ENCODE data around the gene TGFBR3L. TPM values are rescaled to one million over a fixed set of nuclear protein-coding genes. Genes with fewer than 3 reads are reported as not detected.
A peak's percentile ranks its signal among the peaks of the same experiment; 100 is the strongest.

Gene TGFBR3L
- total and polyA plus RNA-seq, 2 of the 13 experiments (the other 11 are each of a cell fraction or from before 2014, with no cell fraction given) = 0.20 to 1.0 TPM

GRCh38 chr19:7888145-7888825 is 26.3 kb upstream of the TGFBR3L start, which contains the start of gene LRRC8E (continued):
- TF ChIP-seq STAG1 (CRISPR knock-in tag; IDR thresholded peaks at IDR 0.05) (no peak), SRY (CRISPR knock-in tag; IDR thresholded peaks at IDR 0.05) (peak; percentile 66; the same call in 1 of the 2 replicates), ZNF547 (CRISPR knock-in tag; IDR thresholded peaks at IDR 0.05) (0 out of 2 replicates have a peak, but pooled peaks have one; percentile 55), CBX1 (IDR thresholded peaks at IDR 0.05; ENCODE audit: low read depth) (no peak), MIER3 (CRISPR knock-in tag; IDR thresholded peaks at IDR 0.05; ENCODE audit: borderline replicate concordance) (no peak; the same call in 1 of the 2 replicates), ZNF329 (CRISPR knock-in tag; IDR thresholded peaks at IDR 0.05; ENCODE audit: low read depth) (no peak), RELA (CRISPR knock-in tag; IDR thresholded peaks at IDR 0.05) (no peak), ELK4 (CRISPR knock-in tag; IDR thresholded peaks at IDR 0.05; ENCODE audit: borderline replicate concordance) (no peak), RBM39 (IDR thresholded peaks at IDR 0.05; ENCODE audit: low read depth, low read length, poor library complexity, severe bottlenecking) (no peak), ETV6 (CRISPR knock-in tag; conservative IDR thresholded peaks at IDR 0.05) (0 out of 2 replicates have a peak, but pooled peaks have one; percentile 26), HNRNPK (IDR thresholded peaks at IDR 0.05; ENCODE audit: low read depth, low read length, poor library complexity, severe bottlenecking) (no peak), TAF1 (CRISPR knock-in tag; IDR thresholded peaks at IDR 0.05) (peak; percentile 60; the same call in 1 of the 2 replicates), HOXA9 (CRISPR knock-in tag; IDR thresholded peaks at IDR 0.05; ENCODE audit: borderline replicate concordance) (no peak), ZNF225 (CRISPR knock-in tag; IDR thresholded peaks at IDR 0.05) (no peak; the same call in 1 of the 2 replicates), ZNF207 (IDR thresholded peaks at IDR 0.05; ENCODE audit: borderline replicate concordance) (no peak), MAF1 (CRISPR knock-in tag; IDR thresholded peaks at IDR 0.05; ENCODE audit: borderline replicate concordance) (no peak), ZNF20 (CRISPR knock-in tag; IDR thresholded peaks at IDR 0.05) (no peak), MLXIP (CRISPR knock-in tag; IDR thresholded peaks at IDR 0.05; ENCODE audit: borderline replicate concordance) (no peak), EEA1 (CRISPR knock-in tag; IDR thresholded peaks at IDR 0.05; ENCODE audit: borderline replicate concordance) (no peak), MTA1 (CRISPR knock-in tag; IDR thresholded peaks at IDR 0.05; ENCODE audit: borderline replicate concordance) (peak; percentile 46; the same call in 1 of the 2 replicates), HNF1B (CRISPR knock-in tag; IDR thresholded peaks at IDR 0.05) (0 out of 2 replicates have a peak, but pooled peaks have one; percentile 26), SOX5 (CRISPR knock-in tag; IDR thresholded peaks at IDR 0.05; ENCODE audit: borderline replicate concordance) (no peak), ZNF230 (CRISPR knock-in tag; IDR thresholded peaks at IDR 0.05) (0 out of 2 replicates have a peak, but pooled peaks have one; percentile 66), SMARCE1 (IDR thresholded peaks at IDR 0.05; ENCODE audit: borderline replicate concordance) (no peak), MBNL3 (CRISPR knock-in tag; conservative IDR thresholded peaks at IDR 0.05) (no peak)

Measured in HepG2 (cell line).